CD4-positive, alpha-beta T cell treated with Interleukin-10 for 1 hour (primary cell): Measurements from ENCODE around the gene NEK11.

Experiments
- DNase-seq: peaks from one replicate; pipeline ENCODE4 v3.0.0-alpha.2; 2020

Gene NEK11

GRCh38 chr3:131026321-131027151, at the start of gene NEK11, which contains the start of gene ASTE1:
Gene NEK11 (plus strand): TSS chr3:131026877. CDS start chr3:131029709, 2,832 bp downstream.
Gene ASTE1 (minus strand): TSS chr3:131026825. CDS start chr3:131025306, 1,519 bp downstream.
- peak; percentile 94 for DNase-seq

- no peak for DNase-seq
These were observed 47.6 kb upstream of the NEK11 start for GRCh38 chr3:130979117-130979516.

GRCh38 chr3:130981469-130981868, 45.2 kb upstream of the NEK11 start:
- no peak for DNase-seq

- DNase-seq, result no peak
These were observed 36.4 kb upstream of the NEK11 start for GRCh38 chr3:130990282-130990681.

GRCh38 chr3:130991126-130991525, 35.6 kb upstream of the NEK11 start:
- DNase-seq, result no peak

GRCh38 chr3:130992344-130992743, 34.3 kb upstream of the NEK11 start:
- DNase-seq, result no peak

- no peak for DNase-seq
These were observed 29.4 kb upstream of the NEK11 start for GRCh38 chr3:130997289-130997688.

- DNase-seq, result no peak
These were observed 25.6 kb upstream of the NEK11 start for GRCh38 chr3:131001071-131001470.

- no peak for DNase-seq
These were observed 22.1 kb upstream of the NEK11 start for GRCh38 chr3:131004603-131005002.

- DNase-seq, result no peak
These were observed 19.4 kb upstream of the NEK11 start for GRCh38 chr3:131007256-131007655.

- DNase-seq, result no peak
These were observed 18.9 kb upstream of the NEK11 start for GRCh38 chr3:131007782-131008181.

- no peak for DNase-seq
These were observed 18.4 kb upstream of the NEK11 start for GRCh38 chr3:131008326-131008725.

- DNase-seq, result no peak
These were observed 17.0 kb upstream of the NEK11 start for GRCh38 chr3:131009698-131010097.

- DNase-seq, result no peak
These were observed 7.7 kb upstream of the NEK11 start for GRCh38 chr3:131018970-131019369.

- peak; percentile 3 for DNase-seq
These were observed 6.5 kb upstream of the NEK11 start for GRCh38 chr3:131020122-131020693.

GRCh38 chr3:131025539-131025938, 1.1 kb upstream of the NEK11 start:
- peak; percentile 4 for DNase-seq

- no peak for DNase-seq
These were observed 2.2 kb downstream of the NEK11 start for GRCh38 chr3:131028844-131029243.

- DNase-seq, result no peak
These were observed 5.0 kb downstream of the NEK11 start for GRCh38 chr3:131031660-131032059.

- peak; percentile 77 for DNase-seq
These were observed 6.9 kb downstream of the NEK11 start for GRCh38 chr3:131033480-131034080.

GRCh38 chr3:131036200-131036816, 9.6 kb downstream of the NEK11 start:
- no peak for DNase-seq

GRCh38 chr3:131036986-131037385, 10.3 kb downstream of the NEK11 start:
- DNase-seq, result no peak

GRCh38 chr3:131038326-131038725, 11.6 kb downstream of the NEK11 start:
- no peak for DNase-seq

- DNase-seq, result peak; percentile 72
These were observed 15.8 kb downstream of the NEK11 start for GRCh38 chr3:131042271-131042985.
